GM12878 (cell line): Measurements from ENCODE around the gene UQCR10. TPM values are rescaled to one million over a fixed set of nuclear protein-coding genes. Genes with fewer than 3 reads are reported as not detected.

Source experiments
- ATAC-seq: fragments of 200-7000 bp; cut with Tn5 transposase; 3 replicates; pipeline ENCODE4 v1.9.1; 2020; ENCODE audit warnings: mild to moderate bottlenecking, moderate library complexity
- BruUV-seq: library from RNA; stranded (reverse); fragments of 400-500 nt; replicated peaks from 2 replicates; lab custom pipeline; 2021; lab: Mats Ljungman, UMichigan
- CTCF ChIA-PET: fragments of 300-600 bp; sonication (Branson Sonifier 250); formaldehyde crosslinking; extraction: SDS; loops from one replicate; lab custom pipeline; 2021; ENCODE audit warnings: inconsistent platforms; lab: Yijun Ruan, JAX
- POLR2A ChIA-PET: fragments of 350-600 bp; formaldehyde crosslinking; extraction: SDS; loops from one replicate; lab custom pipeline; 2021; ENCODE audit warnings: inconsistent platforms; lab: Charles Lee
- RAD21 ChIA-PET: fragments of 300-600 bp; sonication (Branson Sonifier 250); formaldehyde crosslinking; loops from one replicate; lab custom pipeline; 2023; ENCODE audit warnings: antibody characterized with exemption; ENCODE audit not compliant: unreplicated experiment; lab: Charles Lee
- SMC1A ChIA-PET: fragments of 300-600 bp; sonication (Branson Sonifier 250); formaldehyde crosslinking; loops from one replicate; lab custom pipeline; 2023; ENCODE audit not compliant: unreplicated experiment, uncharacterized antibody; lab: Charles Lee
- DNase-seq: peaks from one replicate; pipeline ENCODE4 v3.0.0-alpha.2; 2011; ENCODE audit warnings: low read depth, low spot score
- FAIRE-seq: peaks from 3 replicates; lab custom pipeline; 2011; peaks lifted over from hg19 to GRCh38; lab: Jason Lieb, UNC
- H2AFZ ChIP-seq: 2 replicates; pipeline ENCODE4 v1.6.0; 2011; ENCODE audit warnings: low read depth, low read length, control low read depth; ENCODE audit not compliant: control insufficient read depth
- H3K27ac ChIP-seq: 2 replicates; pipeline ENCODE4 v1.5.1; 2011; ENCODE audit warnings: control low read depth; ENCODE audit not compliant: control insufficient read depth, insufficient read depth
- H3K27me3 ChIP-seq, 2 experiments: replicated peaks in 1 of 2; 2 replicates each; pipeline versions ENCODE4 v1.6.0 to v1.6.1; 2011; ENCODE audit warnings: low read length in 1 of 2; ENCODE audit not compliant: control insufficient read depth in 2 of 2, insufficient read depth in 2 of 2
- H3K36me3 ChIP-seq, 2 experiments: 2 replicates each; pipeline ENCODE4 v1.5.1; 2011; ENCODE audit warnings: low read length in 1 of 2; ENCODE audit not compliant: control insufficient read depth in 2 of 2, insufficient read depth in 2 of 2
- H3K4me1 ChIP-seq: 2 replicates; pipeline ENCODE4 v1.6.1; 2011; ENCODE audit warnings: mild to moderate bottlenecking, low read length, moderate library complexity, mixed read lengths; ENCODE audit not compliant: control insufficient read depth, insufficient read depth
- H3K4me2 ChIP-seq: 2 replicates; pipeline ENCODE4 v1.6.0; 2011; ENCODE audit warnings: control low read depth; ENCODE audit not compliant: control insufficient read depth, insufficient read depth
- H3K4me3 ChIP-seq: fragments of 200-600 bp; sonication (generic); 2 replicates; pipeline ENCODE4 v1.5.1; 2016
- H3K79me2 ChIP-seq: 2 replicates; pipeline ENCODE4 v1.6.0; 2011; ENCODE audit warnings: low read length; ENCODE audit not compliant: control insufficient read depth, insufficient read depth
- H3K9ac ChIP-seq: 2 replicates; pipeline ENCODE4 v1.8.0; 2011; ENCODE audit warnings: low read length, control low read depth, mixed read lengths; ENCODE audit not compliant: control insufficient read depth, insufficient read depth
- H3K9me3 ChIP-seq: replicated peaks from 3 replicates; pipeline ENCODE4 v1.5.1; 2011; ENCODE audit warnings: mild to moderate bottlenecking, low read length; ENCODE audit not compliant: control insufficient read depth, insufficient read depth
- H4K20me1 ChIP-seq: 2 replicates; pipeline ENCODE4 v1.6.0; 2011; ENCODE audit not compliant: control insufficient read depth, insufficient read depth
- ASH2L ChIP-seq: fragments of 300-600, 200-600 bp; sonication (generic); IDR thresholded peaks from 2 replicates; pipeline ENCODE4 v1.6.1; 2017; ENCODE audit warnings: low read depth, mild to moderate bottlenecking, borderline replicate concordance
- ATF2 ChIP-seq: IDR thresholded peaks from 2 replicates; pipeline ENCODE4 v1.6.1; 2012; ENCODE audit warnings: low read length, inconsistent platforms
- CBX3 ChIP-seq: fragments of 200-600 bp; sonication (generic); IDR thresholded peaks from 2 replicates; pipeline ENCODE4 v1.6.1; 2016; ENCODE audit warnings: low read depth, borderline replicate concordance
- CHD1 ChIP-seq: IDR thresholded peaks from 2 replicates; pipeline ENCODE4 v1.6.1; 2012; ENCODE audit warnings: low read depth, low read length, improper control_type of control experiment
- FOXK2 ChIP-seq: fragments of 450-650 bp; IDR thresholded peaks from 2 replicates; pipeline ENCODE4 v1.6.1; 2017; ENCODE audit warnings: mild to moderate bottlenecking, moderate library complexity
- HCFC1 ChIP-seq: fragments of 150-350 bp; IDR thresholded peaks from 2 replicates; pipeline ENCODE4 v1.6.1; 2014; ENCODE audit warnings: low read length
- IKZF2 ChIP-seq, 2 experiments: fragments of 450-650 bp; IDR thresholded peaks; 2 replicates each; pipeline ENCODE4 v1.6.1; 2017; ENCODE audit warnings: mild to moderate bottlenecking in 2 of 2, moderate library complexity in 2 of 2
- NFXL1 ChIP-seq: fragments of 450-650 bp; IDR thresholded peaks from 2 replicates; pipeline ENCODE4 v1.6.1; 2017; ENCODE audit warnings: antibody characterized with exemption, mild to moderate bottlenecking, borderline replicate concordance
- POLR2AphosphoS5 ChIP-seq: IDR thresholded peaks from 2 replicates; pipeline ENCODE4 v1.6.1; 2011; ENCODE audit warnings: mild to moderate bottlenecking, low read length, inconsistent platforms
- SUPT20H ChIP-seq: IDR thresholded peaks from 2 replicates; pipeline ENCODE4 v1.6.1; 2011; ENCODE audit warnings: low read depth, mild to moderate bottlenecking, low read length, moderate library complexity, borderline replicate concordance; ENCODE audit not compliant: control insufficient read depth
- SUZ12 ChIP-seq: fragments of 200-600 bp; sonication (generic); IDR thresholded peaks from one replicate; pipeline ENCODE4 v1.6.1; 2018; ENCODE audit warnings: antibody characterized with exemption, mild to moderate bottlenecking; ENCODE audit not compliant: unreplicated experiment
- TBL1XR1 ChIP-seq: IDR thresholded peaks from 2 replicates; pipeline ENCODE4 v1.6.1; 2012; ENCODE audit warnings: low read depth, low read length, improper control_type of control experiment
- TCF7 ChIP-seq: IDR thresholded peaks from 2 replicates; pipeline ENCODE4 v1.6.1; 2014; ENCODE audit warnings: antibody characterized with exemption, borderline replicate concordance
- YY1 ChIP-seq: IDR thresholded peaks from 2 replicates; pipeline ENCODE4 v1.6.1; 2011; ENCODE audit warnings: low read depth, mild to moderate bottlenecking, low read length
- ZBTB40 ChIP-seq: fragments of 450-650 bp; IDR thresholded peaks from 2 replicates; pipeline ENCODE4 v1.6.1; 2016; ENCODE audit warnings: mild to moderate bottlenecking, moderate library complexity, borderline replicate concordance
- WGBS: methylation state at CpG from one replicate; pipeline ENCODE4 v1.1.6; 2016; ENCODE audit warnings: low lambda C conversion rate; ENCODE audit not compliant: insufficient replicate concordance, insufficient coverage; ENCODE audit errors: missing lambda C conversion rate; 5-methylcytosine and 5-hydroxymethylcytosine counted together
- in situ Hi-C: fragments of 300-500 bp; cut with MboI; formaldehyde crosslinking; loops from 9 replicates; pipeline ENCODE4 v1.14.3; 2018; ENCODE audit warnings: mixed read lengths
- intact Hi-C: fragments of 100-400 bp; cut with micrococcal nuclease; formaldehyde crosslinking; loops from one replicate; pipeline ENCODE4 v1.14.2; 2022; ENCODE audit not compliant: unreplicated experiment
- polyA plus RNA-seq, 11 experiments: library from polyadenylated mRNA; depleted of rRNA in 4 of 11; unstranded in 6 of 11; stranded (reverse) in 5 of 11; fragments of >200 nt; fragmentation: Nextera tagmentation in 4 of 11; fragmentation: Illumina TruSeq in 1 of 11; extraction: Ambion mirVana in 4 of 11; extraction: Trizol in 1 of 11; gene quantifications; 1 replicate in 1 of 11; 2 replicates in 10 of 11; pipeline versions ENCODE4 v1.2.1 to v1.2.3, GENCODE V29; 2011 to 2016; ENCODE audit warnings: inconsistent platforms in 2 of 11, missing spikeins in 2 of 11, low read depth in 1 of 11
- total RNA-seq, 4 experiments: library from RNA; depleted of rRNA in 3 of 4; stranded (reverse); fragments of >200 nt in 3 of 4; fragmentation: Illumina TruSeq in 1 of 4; extraction: Trizol in 1 of 4; gene quantifications; 2 replicates each; pipeline versions ENCODE4 v1.2.1 to v1.2.3, GENCODE V29; 2013 to 2021
- TF ChIP-seq, protein P1 (sequence below): fragments of 450-650 bp; IDR thresholded peaks from 2 replicates; pipeline ENCODE4 v1.6.1; 2016; ENCODE audit warnings: mild to moderate bottlenecking
- TF ChIP-seq, protein P2 (sequence below): IDR thresholded peaks from 2 replicates; pipeline ENCODE4 v1.6.1; 2011; ENCODE audit warnings: low read depth, mild to moderate bottlenecking, low read length, moderate library complexity, borderline replicate concordance; ENCODE audit errors: extremely low read depth

Gene UQCR10
- total and polyA plus RNA-seq, 10 of the 15 experiments (the other 5 are each of a cell fraction or from before 2014, with no cell fraction given), result 144 to 1,021 (median 214) TPM

GRCh38 chr22:29762263-29762662, 4.9 kb upstream of the UQCR10 start:
- WGBS, result 86% methylated on average over 15 of the region's 15 CpGs
- intact Hi-C loops, result no loop called here
- no peak overlapping the region for H3K9ac ChIP-seq
- FAIRE-seq, result no peak
- H3K9me3 ChIP-seq, result no peaks in the 10 kb centered on the region
- BruUV-seq, result no TSS peak
- no peak overlapping the region for H3K4me2 ChIP-seq
- no peak for ATAC-seq
- ChIA-PET SMC1A (no interaction called here), POLR2A (no interaction called here), CTCF (interaction anchor here (0.7 kb wide), 1 partner anchor 9 kb away, joined by 3 read pairs; no protein-coding TSS in a partner anchor), RAD21 (no interaction called here)
- no peak overlapping the region for H3K27ac ChIP-seq
- no peaks in the 10 kb centered on the region for H3K27me3 ChIP-seq
- peaks cover 4% of the 10 kb centered on the region for H3K4me1 ChIP-seq
- no peaks in the 10 kb centered on the region for H3K36me3 ChIP-seq
- H3K4me3 ChIP-seq, result no peak overlapping the region
- peaks cover 12% of the 10 kb centered on the region for H3K79me2 ChIP-seq
- no peaks in the 10 kb centered on the region for H4K20me1 ChIP-seq
- H2AFZ ChIP-seq, result no peak overlapping the region
- no peak for DNase-seq
- in situ Hi-C loops, result no loop called here
- TF ChIP-seq TBL1XR1 (no peak), CHD1 (no peak), IKZF2 (IDR thresholded peaks at IDR 0.05) (no peak), ZBTB40 (no peak), CBX3 (no peak), FOXK2 (no peak), SUZ12 (no peak), YY1 (no peak), HCFC1 (no peak), SUPT20H (no peak), POLR2AphosphoS5 (no peak), TCF7 (no peak), NFXL1 (no peak), ATF2 (no peak), ASH2L (no peak)
- TF ChIP-seq, protein P1, sequence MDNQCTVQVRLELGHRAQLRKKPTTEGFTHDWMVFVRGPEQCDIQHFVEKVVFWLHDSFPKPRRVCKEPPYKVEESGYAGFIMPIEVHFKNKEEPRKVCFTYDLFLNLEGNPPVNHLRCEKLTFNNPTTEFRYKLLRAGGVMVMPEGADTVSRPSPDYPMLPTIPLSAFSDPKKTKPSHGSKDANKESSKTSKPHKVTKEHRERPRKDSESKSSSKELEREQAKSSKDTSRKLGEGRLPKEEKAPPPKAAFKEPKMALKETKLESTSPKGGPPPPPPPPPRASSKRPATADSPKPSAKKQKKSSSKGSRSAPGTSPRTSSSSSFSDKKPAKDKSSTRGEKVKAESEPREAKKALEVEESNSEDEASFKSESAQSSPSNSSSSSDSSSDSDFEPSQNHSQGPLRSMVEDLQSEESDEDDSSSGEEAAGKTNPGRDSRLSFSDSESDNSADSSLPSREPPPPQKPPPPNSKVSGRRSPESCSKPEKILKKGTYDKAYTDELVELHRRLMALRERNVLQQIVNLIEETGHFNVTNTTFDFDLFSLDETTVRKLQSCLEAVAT, result no peak
- TF ChIP-seq, protein P2, sequence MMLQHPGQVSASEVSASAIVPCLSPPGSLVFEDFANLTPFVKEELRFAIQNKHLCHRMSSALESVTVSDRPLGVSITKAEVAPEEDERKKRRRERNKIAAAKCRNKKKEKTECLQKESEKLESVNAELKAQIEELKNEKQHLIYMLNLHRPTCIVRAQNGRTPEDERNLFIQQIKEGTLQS, result no peak
